NCI-H226 (cell line): Measurements from ENCODE around the gene GFRA4.

Experiments used
- DNase-seq: peaks from one replicate; pipeline ENCODE4 v3.0.0-alpha.2; 2015

GFRA4 gene

GRCh38 chr20:3614466-3614865 is 48.7 kb downstream of the GFRA4 start:
- DNase-seq = no peak

GRCh38 chr20:3613821-3614440 is 49.3 kb downstream of the GFRA4 start:
- DNase-seq = no peak

- DNase-seq = no peak
These were observed 50.2 kb downstream of the GFRA4 start for GRCh38 chr20:3612795-3613572.

GRCh38 chr20:3611901-3612300 is 51.3 kb downstream of the GFRA4 start:
- DNase-seq = no peak
